ENCODE data around the gene PEX26. TPM values are rescaled to one million over a fixed set of nuclear protein-coding genes. Genes with fewer than 3 reads are reported as not detected.
"Not testable (repeated sequence)": the region's sequence is repeated elsewhere in the genome, so short reads cannot be mapped to it uniquely, and the experiment has no call there.

The PEX26 gene
- total RNA-seq, 2 donors from 2014 or later, result 41.8 to 48.1 TPM

DNA sequence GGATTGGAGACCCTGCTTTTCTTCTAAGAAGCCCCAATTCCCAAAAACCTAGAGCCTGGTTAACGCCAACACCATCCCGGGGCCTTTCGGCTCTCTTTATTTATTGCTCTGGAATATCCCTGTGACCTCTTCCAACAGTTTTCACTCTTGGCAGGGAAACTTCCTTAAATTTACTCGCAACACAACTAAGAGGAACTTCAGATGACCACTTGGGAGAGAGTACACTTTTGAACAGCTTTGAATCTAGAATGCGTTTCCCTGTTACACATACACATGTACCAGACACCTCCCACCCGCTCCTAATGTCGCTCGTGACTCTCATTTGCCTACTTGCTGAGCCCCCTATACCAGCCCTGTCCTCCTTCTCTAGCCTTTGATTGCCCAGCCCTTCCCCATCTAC, 52.2 kb downstream of the PEX26 start:
- ATAC-seq (replicated peaks in 1 of 2) (no peak), DNase-seq (no peak)
- Mint-ChIP-seq H3K9me3 (no peaks in the 10 kb centered on the region), H3K4me3 (no peak overlapping the region), H3K27me3 (ENCODE audit: low read depth) (no peaks in the 10 kb centered on the region), H3K4me1 (ENCODE audit: low read depth) (no peaks in the 10 kb centered on the region), H3K36me3 (ENCODE audit: insufficient read depth in 2 of 2) (peaks cover 0 to 1% of the 10 kb centered on the region in 2 donors), H3K27ac (no peak overlapping the region)

DNA sequence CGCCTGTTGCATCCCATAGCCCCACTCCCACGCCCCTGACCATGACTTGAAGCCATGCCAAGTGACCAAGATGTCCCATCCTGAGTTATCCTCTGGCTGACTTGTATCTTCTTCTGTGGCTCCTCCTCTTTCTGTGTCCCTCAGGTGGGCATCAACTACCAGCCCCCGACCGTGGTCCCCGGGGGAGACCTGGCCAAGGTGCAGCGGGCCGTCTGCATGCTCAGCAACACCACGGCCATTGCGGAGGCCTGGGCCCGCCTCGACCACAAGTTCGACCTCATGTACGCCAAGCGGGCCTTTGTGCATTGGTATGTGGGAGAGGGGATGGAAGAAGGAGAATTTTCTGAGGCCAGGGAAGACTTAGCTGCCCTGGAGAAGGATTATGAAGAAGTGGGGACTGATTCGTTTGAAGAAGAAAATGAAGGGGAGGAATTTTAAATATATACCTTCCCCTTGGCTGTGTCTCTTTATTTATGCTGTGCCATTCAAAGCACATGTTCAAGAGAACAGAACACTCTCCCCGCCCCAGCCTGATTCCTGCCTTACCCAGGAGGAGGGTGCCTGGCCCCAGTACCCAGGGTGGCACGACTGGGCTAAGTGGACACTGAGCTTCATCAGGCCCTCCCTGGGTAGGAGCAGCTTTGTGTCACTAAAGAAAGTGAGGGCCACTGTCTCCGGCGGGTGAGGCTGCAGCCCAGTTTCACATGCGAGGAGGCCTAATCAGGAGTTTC, 53.1 kb downstream of the PEX26 start:
- Mint-ChIP-seq H3K27ac (no peak overlapping the region), H3K36me3 (ENCODE audit: insufficient read depth in 2 of 2) (peaks cover 0 to 1% of the 10 kb centered on the region in 2 donors), H3K4me3 (no peak overlapping the region), H3K4me1 (ENCODE audit: low read depth) (no peaks in the 10 kb centered on the region), H3K27me3 (ENCODE audit: low read depth) (no peaks in the 10 kb centered on the region), H3K9me3 (no peaks in the 10 kb centered on the region)
- ATAC-seq (replicated peaks in 1 of 2), result no peak
- DNase-seq, result no peak

DNA sequence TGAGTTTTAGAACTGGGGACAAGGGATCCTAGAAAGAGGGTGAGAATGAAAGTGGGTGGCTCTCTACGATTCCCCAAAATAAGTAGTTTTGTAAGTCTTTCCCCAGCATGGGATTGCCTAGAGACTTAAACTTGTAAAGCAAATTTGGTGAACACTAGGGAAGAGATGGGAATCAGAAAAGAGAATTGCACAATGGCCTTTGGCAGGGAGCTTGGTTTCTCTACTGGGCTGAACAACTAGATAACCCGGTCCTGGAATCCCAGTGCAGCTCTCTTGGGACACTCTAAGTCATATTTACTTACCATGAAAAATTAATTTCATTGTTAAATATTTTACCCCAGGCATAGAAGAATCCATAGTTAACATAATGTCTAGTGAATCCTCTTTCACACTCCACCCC, 55.7 kb downstream of the PEX26 start:
- Mint-ChIP-seq H3K27ac (no peak overlapping the region), H3K4me3 (no peak overlapping the region), H3K36me3 (ENCODE audit: insufficient read depth in 2 of 2) (no peaks in the 10 kb centered on the region), H3K9me3 (no peaks in the 10 kb centered on the region), H3K4me1 (ENCODE audit: low read depth) (no peaks in the 10 kb centered on the region), H3K27me3 (ENCODE audit: low read depth) (no peaks in the 10 kb centered on the region)
- no peak for DNase-seq
- ATAC-seq (replicated peaks in 1 of 2), result no peak

DNA sequence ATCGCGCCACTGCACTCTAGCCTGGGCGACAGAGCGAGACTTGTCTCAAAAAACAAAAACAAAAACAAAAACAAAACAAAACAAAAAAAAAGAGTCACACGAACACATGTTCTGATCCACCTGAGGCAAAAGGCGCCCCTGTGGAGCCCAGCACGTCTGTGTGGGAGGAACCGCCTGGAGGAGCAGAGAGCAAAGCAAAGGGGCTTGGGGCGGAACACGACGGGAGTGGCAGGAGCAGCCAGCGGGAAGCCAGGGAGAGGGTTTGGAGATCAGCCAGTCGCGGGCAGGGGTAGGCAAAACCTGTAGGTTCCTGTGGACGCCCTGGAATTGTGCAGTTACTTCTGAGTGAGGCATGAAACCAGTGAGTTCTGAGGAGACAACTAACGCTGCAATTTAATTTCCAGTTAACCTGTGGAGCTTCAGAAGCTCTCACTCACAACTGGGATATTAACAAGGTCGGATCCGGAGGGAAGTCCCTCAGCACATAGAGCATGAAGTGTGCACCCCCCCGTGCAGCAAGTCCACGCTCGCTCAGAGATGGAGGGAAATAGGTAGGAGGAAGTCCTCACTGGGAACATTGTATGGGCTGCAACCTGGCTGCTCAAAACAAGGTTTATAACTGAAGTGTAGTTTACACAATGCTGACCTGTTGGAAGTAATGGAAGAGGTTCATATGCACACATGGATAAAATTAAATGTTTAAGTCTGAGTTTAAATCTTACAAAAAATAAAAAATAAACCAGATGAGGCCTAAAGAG, 59.0 kb downstream of the PEX26 start:
- Mint-ChIP-seq H3K4me3 (no peak overlapping the region), H3K9me3 (no peaks in the 10 kb centered on the region), H3K36me3 (ENCODE audit: insufficient read depth in 2 of 2) (no peaks in the 10 kb centered on the region), H3K27me3 (ENCODE audit: low read depth) (no peaks in the 10 kb centered on the region), H3K4me1 (ENCODE audit: low read depth) (no peaks in the 10 kb centered on the region), H3K27ac (no peak overlapping the region)
- DNase-seq (no peak), ATAC-seq (replicated peaks in 1 of 2) (no peak)

DNA sequence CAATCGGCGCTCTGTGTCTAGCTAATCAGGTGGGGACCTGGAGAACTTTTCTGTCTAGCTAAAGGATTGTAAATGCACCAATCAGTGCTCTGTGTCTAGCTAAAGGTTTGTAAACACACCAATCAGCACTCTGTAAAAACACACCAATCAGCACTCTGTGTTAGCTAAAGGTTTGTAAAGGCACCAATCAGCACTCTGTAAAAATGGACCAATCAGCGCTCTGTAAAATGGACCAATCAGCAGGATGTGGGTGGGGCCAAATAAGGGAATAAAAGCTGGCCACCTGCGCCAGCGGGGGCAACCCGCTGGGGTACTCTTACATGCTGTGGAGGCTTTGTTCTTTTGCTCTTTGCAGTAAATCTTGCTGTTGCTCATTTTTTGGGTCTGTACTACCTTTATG, 63.2 kb downstream of the PEX26 start:
- H3K4me3 Mint-ChIP-seq; ATAC-seq (replicated peaks in 1 of 2); DNase-seq; H3K9me3 Mint-ChIP-seq; H3K27me3 Mint-ChIP-seq (ENCODE audit: low read depth); H3K4me1 Mint-ChIP-seq (ENCODE audit: low read depth); H3K36me3 Mint-ChIP-seq (ENCODE audit: insufficient read depth in 2 of 2); H3K27ac Mint-ChIP-seq: not testable (repeated sequence)

DNA sequence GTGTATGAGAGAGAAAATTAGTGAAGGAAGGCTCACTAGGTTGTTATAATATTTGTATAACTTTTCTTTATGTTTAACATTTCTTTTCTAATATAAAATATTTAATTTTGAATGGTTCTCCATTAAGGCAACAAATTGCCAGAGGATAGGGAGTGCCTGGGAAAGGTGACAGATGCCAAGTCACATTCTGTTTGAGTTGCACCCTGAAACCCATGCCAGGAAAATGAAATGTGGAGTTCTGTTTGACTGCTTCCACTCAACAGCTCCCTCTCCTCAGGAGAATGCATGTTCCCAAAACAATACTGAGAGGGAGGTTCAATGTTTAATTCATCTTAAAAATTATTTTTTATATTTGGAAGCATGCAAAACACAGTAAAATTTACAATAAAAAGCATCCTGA, 66.3 kb downstream of the PEX26 start:
- Mint-ChIP-seq H3K9me3 (no peaks in the 10 kb centered on the region), H3K36me3 (ENCODE audit: insufficient read depth in 2 of 2) (no peaks in the 10 kb centered on the region), H3K4me1 (ENCODE audit: low read depth) (peaks cover 7% of the 10 kb centered on the region), H3K27me3 (ENCODE audit: low read depth) (no peaks in the 10 kb centered on the region), H3K27ac (no peak overlapping the region), H3K4me3 (no peak overlapping the region)
- DNase-seq, result no peak
- no peak for ATAC-seq (replicated peaks in 1 of 2)

DNA sequence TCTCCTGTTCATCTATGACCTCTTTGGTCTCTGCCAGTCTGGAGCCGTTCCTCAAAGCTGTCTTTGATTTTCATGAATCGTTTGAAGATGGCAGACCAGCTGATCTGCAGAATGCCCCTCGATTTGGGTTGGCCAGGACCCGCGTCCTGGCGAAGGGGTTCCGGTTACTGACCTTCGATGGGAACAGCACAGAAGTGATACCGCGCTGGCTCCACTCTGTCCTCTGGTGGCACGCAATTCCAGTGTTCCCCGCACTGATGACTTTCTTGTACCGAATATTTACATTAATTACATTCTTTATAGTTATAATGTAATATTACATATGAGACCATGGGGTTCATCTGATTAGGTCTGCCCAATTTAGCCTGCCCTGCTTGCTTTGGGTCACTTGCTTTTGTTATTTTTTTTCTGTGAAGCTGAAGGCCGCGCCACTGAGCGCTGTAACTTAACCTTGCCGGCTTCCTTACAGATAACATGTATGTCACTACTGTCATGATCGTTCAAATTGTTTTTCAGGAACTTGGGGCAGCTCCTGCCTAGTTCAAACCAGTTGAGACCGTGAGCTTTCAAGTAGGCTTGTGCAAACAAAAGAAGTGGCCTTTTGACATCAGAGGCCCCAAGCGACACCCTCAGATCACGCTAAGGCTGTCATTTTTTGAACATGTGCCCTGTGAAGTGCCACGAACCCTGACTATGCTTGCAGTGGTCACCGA, 68.0 kb downstream of the PEX26 start:
- Mint-ChIP-seq H3K4me3 (no peak overlapping the region), H3K27ac (no peak overlapping the region), H3K4me1 (ENCODE audit: low read depth) (peaks cover 19% of the 10 kb centered on the region), H3K36me3 (ENCODE audit: insufficient read depth in 2 of 2) (no peaks in the 10 kb centered on the region), H3K27me3 (ENCODE audit: low read depth) (no peaks in the 10 kb centered on the region), H3K9me3 (no peaks in the 10 kb centered on the region)
- no peak for ATAC-seq (replicated peaks in 1 of 2)
- DNase-seq, result no peak

DNA sequence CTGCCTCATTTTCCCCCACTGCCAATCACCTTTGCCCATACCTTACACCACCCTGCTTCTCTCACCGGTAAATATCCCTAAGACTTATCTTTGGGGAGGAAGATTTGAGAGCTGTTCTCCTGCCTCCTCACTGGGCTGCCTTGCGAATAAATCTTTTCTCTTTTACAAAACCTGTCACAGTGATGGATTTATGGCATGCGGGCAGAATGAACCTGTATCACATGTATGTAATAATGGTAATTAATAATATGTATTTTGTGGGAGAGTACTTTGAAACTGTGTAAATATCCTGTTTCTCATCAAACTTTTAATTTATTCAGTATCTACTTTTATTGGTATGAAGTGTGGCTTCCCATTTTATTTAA, 68.6 kb downstream of the PEX26 start:
- ATAC-seq (replicated peaks in 1 of 2) (no peak), DNase-seq (no peak)
- no peak overlapping the region for H3K4me3 Mint-ChIP-seq
- H3K27me3 Mint-ChIP-seq (ENCODE audit: low read depth), result no peaks in the 10 kb centered on the region
- no peak overlapping the region for H3K27ac Mint-ChIP-seq
- H3K9me3 Mint-ChIP-seq, result no peaks in the 10 kb centered on the region
- H3K4me1 Mint-ChIP-seq (ENCODE audit: low read depth), result peaks cover 21% of the 10 kb centered on the region
- no peaks in the 10 kb centered on the region for H3K36me3 Mint-ChIP-seq (ENCODE audit: insufficient read depth in 2 of 2)

DNA sequence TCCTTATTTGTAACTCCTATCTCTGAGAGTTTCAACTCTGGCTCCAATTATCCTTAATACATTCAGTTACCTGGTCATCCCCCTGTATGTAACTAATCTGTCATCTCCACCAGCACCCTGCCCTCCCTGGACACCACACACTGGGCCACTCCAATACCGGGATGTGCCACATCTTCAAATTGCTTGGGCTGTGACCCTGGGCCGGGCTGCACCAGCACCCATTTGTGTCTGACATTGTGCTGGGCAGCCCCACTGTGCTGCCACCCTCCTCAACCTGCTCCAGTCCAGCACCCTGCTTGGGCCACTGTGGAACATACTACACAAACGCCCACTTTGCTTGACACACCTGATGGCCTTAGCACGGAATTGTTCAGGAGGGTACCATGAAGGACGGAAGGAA, 70.0 kb downstream of the PEX26 start:
- no peak for DNase-seq
- no peaks in the 10 kb centered on the region for H3K27me3 Mint-ChIP-seq (ENCODE audit: low read depth)
- no peak for ATAC-seq (replicated peaks in 1 of 2)
- H3K4me1 Mint-ChIP-seq (ENCODE audit: low read depth), result peaks cover 36% of the 10 kb centered on the region
- H3K9me3 Mint-ChIP-seq, result no peaks in the 10 kb centered on the region
- no peak overlapping the region for H3K27ac Mint-ChIP-seq
- no peaks in the 10 kb centered on the region for H3K36me3 Mint-ChIP-seq (ENCODE audit: insufficient read depth in 2 of 2)
- no peak overlapping the region for H3K4me3 Mint-ChIP-seq

DNA sequence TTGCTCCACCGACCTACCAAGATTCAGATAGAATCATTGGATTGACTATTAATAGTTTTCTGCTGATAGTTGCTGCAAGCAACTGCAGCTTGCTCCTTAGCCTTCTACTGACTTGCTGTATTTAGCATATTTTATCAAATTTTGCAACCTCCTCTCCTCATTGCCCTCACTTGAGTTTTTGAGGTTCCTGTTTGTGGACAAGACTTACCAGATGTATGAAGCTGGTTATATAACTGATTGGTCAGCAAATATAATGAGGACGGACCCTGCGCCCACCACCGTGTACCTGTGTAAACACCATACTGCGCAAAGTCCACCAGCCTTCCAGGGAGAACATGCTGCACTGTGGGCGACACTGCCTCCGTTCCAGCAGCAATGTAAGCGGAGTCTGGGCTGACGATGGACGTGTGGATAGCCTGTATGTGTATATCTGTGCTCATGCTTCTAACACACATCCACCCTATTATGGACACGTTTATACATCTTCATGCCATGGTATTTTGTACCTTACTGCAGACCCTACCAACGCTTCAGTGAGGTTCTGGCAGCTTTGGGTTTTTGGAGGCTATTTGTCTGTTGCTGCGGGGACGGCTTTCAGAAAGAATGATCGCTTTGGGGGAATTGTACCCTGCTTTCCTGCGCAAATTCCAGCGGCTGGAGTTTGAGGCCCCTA, 70.6 kb downstream of the PEX26 start:
- Mint-ChIP-seq H3K27ac (no peak overlapping the region), H3K27me3 (ENCODE audit: low read depth) (no peaks in the 10 kb centered on the region), H3K4me1 (ENCODE audit: low read depth) (peaks cover 37% of the 10 kb centered on the region), H3K36me3 (ENCODE audit: insufficient read depth in 2 of 2) (no peaks in the 10 kb centered on the region), H3K4me3 (peak overlapping the region in 1 of 2 donors; percentile 94), H3K9me3 (no peaks in the 10 kb centered on the region)
- DNase-seq, result no peak
- no peak for ATAC-seq (replicated peaks in 1 of 2)

DNA sequence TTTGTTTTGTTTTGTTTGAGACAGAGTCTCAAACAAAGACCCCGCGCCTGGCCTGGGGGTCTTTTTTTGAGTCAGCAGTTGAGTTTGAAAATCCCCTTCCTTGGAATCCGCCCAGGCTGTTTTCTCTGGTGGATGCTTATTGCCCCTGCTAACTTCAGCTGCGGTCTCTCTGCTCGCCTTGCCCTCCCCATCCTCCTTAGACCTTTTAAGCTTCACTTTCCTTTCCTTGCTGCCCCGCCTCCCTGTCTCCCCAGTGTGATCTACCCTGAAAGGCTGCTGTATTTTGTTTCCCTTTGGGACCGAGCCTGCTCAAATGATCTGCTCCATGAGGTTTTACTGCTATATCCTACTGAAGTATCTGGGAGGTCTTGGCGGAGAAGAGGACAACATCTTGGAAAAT, 74.7 kb downstream of the PEX26 start:
- no peak for ATAC-seq (replicated peaks in 1 of 2)

DNA sequence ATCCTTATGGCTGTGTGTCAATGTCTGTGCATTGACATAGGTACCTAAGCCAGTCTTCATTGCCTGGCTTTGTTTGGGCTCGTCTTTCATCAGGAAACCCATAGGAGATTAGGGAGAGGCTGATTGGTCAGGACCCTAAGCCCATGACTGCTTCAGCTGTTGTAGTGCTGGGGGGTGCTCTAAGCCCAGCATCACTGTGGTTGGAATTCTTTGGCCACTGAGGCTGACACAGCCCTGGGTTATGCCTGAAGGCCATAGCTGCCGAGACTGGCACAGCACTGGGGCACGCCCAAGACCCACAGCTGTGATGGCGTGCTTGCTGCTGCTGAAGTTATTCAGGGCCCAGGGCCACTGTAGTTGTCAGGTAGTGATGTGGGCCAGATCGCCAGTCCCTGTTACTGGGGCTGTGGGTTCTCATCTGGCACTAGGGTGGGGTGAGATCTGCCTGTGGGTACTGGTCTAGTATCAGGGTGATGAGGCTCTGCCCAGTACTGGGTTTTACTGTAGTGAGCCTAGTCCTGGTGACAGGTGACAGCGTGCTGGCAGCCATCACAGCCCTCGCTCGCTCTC, 77.1 kb downstream of the PEX26 start:
- Mint-ChIP-seq H3K36me3 (ENCODE audit: insufficient read depth in 2 of 2) (no peaks in the 10 kb centered on the region), H3K4me1 (ENCODE audit: low read depth) (peaks cover 29% of the 10 kb centered on the region), H3K27me3 (ENCODE audit: low read depth) (no peaks in the 10 kb centered on the region), H3K9me3 (no peaks in the 10 kb centered on the region), H3K4me3 (no peak overlapping the region), H3K27ac (peak overlapping the region; percentile 77)
- DNase-seq (no peak), ATAC-seq (replicated peaks in 1 of 2) (no peak)

More for the DNA sequence above, 74.7 kb downstream of the PEX26 start:
- Mint-ChIP-seq H3K4me3 (peak overlapping the region; percentile 75 to 94), H3K9me3 (no peaks in the 10 kb centered on the region), H3K36me3 (ENCODE audit: insufficient read depth in 2 of 2) (no peaks in the 10 kb centered on the region), H3K27ac (peak overlapping the region; percentile 62), H3K27me3 (ENCODE audit: low read depth) (no peaks in the 10 kb centered on the region), H3K4me1 (ENCODE audit: low read depth) (peaks cover 41% of the 10 kb centered on the region)
- DNase-seq, result peak; percentile 18 to 32
